MCF 10A (cell line): ENCODE measurements around the gene PPP1R12B. TPM values are rescaled to one million over a fixed set of nuclear protein-coding genes. Genes with fewer than 3 reads are reported as not detected.
"Not testable (repeated sequence)": the region's sequence is repeated elsewhere in the genome, so short reads cannot be mapped to it uniquely, and the experiment has no call there.

Source experiments
- BruUV-seq: library from RNA; stranded (reverse); fragments of 400-500 nt; replicated peaks from 2 replicates; lab custom pipeline; 2021; lab: Mats Ljungman, UMichigan
- CTCF ChIA-PET: fragments of 300-600 bp; sonication (Branson Sonifier 250); formaldehyde crosslinking; extraction: SDS; loops from one replicate; lab custom pipeline; 2021; ENCODE audit warnings: antibody characterized with exemption, inconsistent platforms; lab: Yijun Ruan, JAX
- POLR2A ChIA-PET: fragments of 300-600, 350-650 bp; sonication (Branson Sonifier 250); formaldehyde crosslinking; extraction: SDS; loops from one replicate; lab custom pipeline; 2020; ENCODE audit warnings: antibody characterized with exemption, inconsistent platforms; lab: Yijun Ruan, JAX
- DNase-seq: peaks from one replicate; pipeline ENCODE4 v3.0.0-alpha.2; 2018; ENCODE audit not compliant: unreplicated experiment
- H3K27ac Mint-ChIP-seq: one replicate; pipeline ENCODE4 v1.8.0; 2022; ENCODE audit warnings: mild to moderate bottlenecking, low read depth, mixed read lengths; ENCODE audit not compliant: unreplicated experiment
- H3K27me3 Mint-ChIP-seq: one replicate; pipeline ENCODE4 v1.8.0; 2022; ENCODE audit warnings: mixed read lengths; ENCODE audit not compliant: insufficient read depth, unreplicated experiment
- H3K36me3 Mint-ChIP-seq: one replicate; pipeline ENCODE4 v1.8.0; 2022; ENCODE audit warnings: mild to moderate bottlenecking, moderate library complexity, mixed read lengths; ENCODE audit not compliant: insufficient read depth, unreplicated experiment
- H3K4me1 Mint-ChIP-seq: one replicate; pipeline ENCODE4 v1.8.0; 2022; ENCODE audit warnings: mixed read lengths; ENCODE audit not compliant: insufficient read depth, unreplicated experiment
- H3K4me3 Mint-ChIP-seq: one replicate; pipeline ENCODE4 v1.8.0; 2022; ENCODE audit warnings: mild to moderate bottlenecking, moderate library complexity, mixed read lengths; ENCODE audit not compliant: unreplicated experiment
- H3K9me3 Mint-ChIP-seq: one replicate; pipeline ENCODE4 v1.8.0; 2022; ENCODE audit warnings: mixed read lengths; ENCODE audit not compliant: unreplicated experiment
- CTCF ChIP-seq: fragments of 200-600 bp; IDR thresholded peaks from one replicate; pipeline ENCODE4 v1.8.0; 2022; ENCODE audit warnings: antibody characterized with exemption, mild to moderate bottlenecking; ENCODE audit not compliant: unreplicated experiment
- intact Hi-C: fragments of 100-400 bp; cut with micrococcal nuclease; formaldehyde crosslinking; loops from 2 replicates; pipeline ENCODE4 v1.14.1; 2022
- total RNA-seq: library from RNA; stranded (reverse); gene quantifications from 2 replicates; pipeline ENCODE4 v1.2.3, GENCODE V29; 2022

PPP1R12B gene
- total RNA-seq, 1 experiment from 2014 or later = 33.8 TPM

- Mint-ChIP-seq H3K4me3 (no peak overlapping the region), H3K36me3 (no peaks in the 10 kb centered on the region), H3K27ac (no peak overlapping the region), H3K9me3 (no peaks in the 10 kb centered on the region), H3K4me1 (no peaks in the 10 kb centered on the region), H3K27me3 (peaks cover 6% of the 10 kb centered on the region)
- TF ChIP-seq CTCF = no peak
- BruUV-seq = no TSS peak
- no peak for DNase-seq
- ChIA-PET POLR2A (interaction anchor here (1.0 kb wide), 1 partner anchor 118 kb away, joined by 3 read pairs; no protein-coding TSS in a partner anchor), CTCF (interaction anchor here (0.7 kb wide), 1 partner anchor 9 kb away, joined by 3 read pairs; no protein-coding TSS in a partner anchor)
- intact Hi-C loops = no loop called here
These were observed 275.7 kb downstream of the PPP1R12B start for GRCh38 chr1:202624088-202624780.

- H3K9me3 Mint-ChIP-seq = no peaks in the 10 kb centered on the region
- H3K27ac Mint-ChIP-seq = no peak overlapping the region
- POLR2A ChIA-PET = no interaction called here
- no peak overlapping the region for H3K4me3 Mint-ChIP-seq
- no peak for DNase-seq
- intact Hi-C loops = loop anchor here (1.0 kb wide), 1 partner anchor 123 kb away; no protein-coding TSS in a partner anchor
- TF ChIP-seq CTCF = no peak
- peaks cover 12% of the 10 kb centered on the region for H3K27me3 Mint-ChIP-seq
- no peaks in the 10 kb centered on the region for H3K4me1 Mint-ChIP-seq
- CTCF ChIA-PET = interaction anchor here (1.4 to 2.4 kb wide), 2 partner anchors 10 to 24 kb away, joined by 4 to 9 read pairs; no protein-coding TSS in a partner anchor
- BruUV-seq = no TSS peak
- H3K36me3 Mint-ChIP-seq = no peaks in the 10 kb centered on the region
These were observed 276.2 kb downstream of the PPP1R12B start for GRCh38 chr1:202624781-202625108.

- TF ChIP-seq CTCF = peak; percentile 97
- BruUV-seq = no TSS peak
- intact Hi-C loops = loop anchor here (1.0 kb wide), 1 partner anchor 124 kb away; no protein-coding TSS in a partner anchor
- CTCF ChIA-PET = interaction anchor here (0.6 to 2.4 kb wide), 17 partner anchors 11 to 431 kb away, joined by 3 to 9 read pairs (median 4); no protein-coding TSS in a partner anchor
- H3K27me3 Mint-ChIP-seq = peaks cover 21% of the 10 kb centered on the region
- DNase-seq = peak; percentile 80
- H3K9me3 Mint-ChIP-seq = no peaks in the 10 kb centered on the region
- no peaks in the 10 kb centered on the region for H3K4me1 Mint-ChIP-seq
- no peak overlapping the region for H3K27ac Mint-ChIP-seq
- POLR2A ChIA-PET = interaction anchor here (1.6 kb wide), 1 partner anchor 19 kb away, joined by 3 read pairs; no protein-coding TSS in a partner anchor
- no peaks in the 10 kb centered on the region for H3K36me3 Mint-ChIP-seq
- H3K4me3 Mint-ChIP-seq = no peak overlapping the region
These were observed 277.2 kb downstream of the PPP1R12B start for GRCh38 chr1:202625416-202626360.

GRCh38 chr1:202627036-202627435 lies 278.5 kb downstream of the PPP1R12B start:
- H3K4me3 Mint-ChIP-seq, BruUV-seq, H3K4me1 Mint-ChIP-seq, DNase-seq, H3K36me3 Mint-ChIP-seq, H3K9me3 Mint-ChIP-seq, intact Hi-C loops, H3K27ac Mint-ChIP-seq: not testable (repeated sequence)
- peaks cover 34% of the 10 kb centered on the region for H3K27me3 Mint-ChIP-seq
- ChIA-PET POLR2A (interaction anchor here (1.6 kb wide), 2 partner anchors 20 to 93 kb away, joined by 3 to 5 read pairs; no protein-coding TSS in a partner anchor), CTCF (interaction anchor here (1.1 to 2.4 kb wide), 6 partner anchors 12 to 65 kb away, joined by 3 to 9 read pairs (median 6); no protein-coding TSS in a partner anchor)
